GM21390 (cell line): ENCODE data around the gene GORASP1.

Experiments
- ATAC-seq: cut with Tn5 transposase; IDR thresholded peaks from one replicate; pipeline ENCODE4 v1.9.1; 2021; ENCODE audit not compliant: unreplicated experiment

GORASP1 gene

GRCh38 chr3:39141171-39141995, 34.0 kb upstream of the GORASP1 start:
- no peak for ATAC-seq

DNA sequence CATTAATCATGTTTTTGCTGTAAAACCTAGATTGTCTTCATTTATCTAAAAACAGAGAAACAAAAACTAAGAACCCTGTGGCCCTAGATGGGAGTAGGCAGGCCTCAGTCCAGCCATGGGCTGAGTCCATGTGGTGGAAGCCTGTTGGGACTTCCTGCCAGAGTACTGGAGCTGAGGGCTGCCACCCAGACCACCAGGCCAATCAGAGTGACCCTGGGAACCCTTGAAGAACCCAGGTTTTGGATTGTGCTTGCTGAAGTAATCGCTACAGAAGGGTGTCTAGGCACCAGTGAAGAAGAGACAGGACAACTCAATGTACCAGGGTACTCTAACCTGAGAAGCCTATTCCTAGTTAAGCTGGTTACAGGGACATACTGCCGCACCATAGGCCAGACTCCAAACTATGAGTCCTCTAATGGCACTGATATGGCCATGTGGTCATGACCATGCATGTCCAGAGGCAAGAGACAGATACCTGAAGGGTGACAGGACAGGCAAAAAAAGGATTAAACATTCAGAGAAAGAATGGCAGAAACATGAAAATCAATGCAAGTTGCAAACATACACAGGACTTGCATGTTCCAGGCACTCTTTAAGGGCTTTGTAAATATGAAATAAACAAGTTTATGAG, 33.0 kb upstream of the GORASP1 start:
- ATAC-seq: no peak

- no peak for ATAC-seq
These were observed 32.0 kb upstream of the GORASP1 start for GRCh38 chr3:39139442-39139841.

DNA sequence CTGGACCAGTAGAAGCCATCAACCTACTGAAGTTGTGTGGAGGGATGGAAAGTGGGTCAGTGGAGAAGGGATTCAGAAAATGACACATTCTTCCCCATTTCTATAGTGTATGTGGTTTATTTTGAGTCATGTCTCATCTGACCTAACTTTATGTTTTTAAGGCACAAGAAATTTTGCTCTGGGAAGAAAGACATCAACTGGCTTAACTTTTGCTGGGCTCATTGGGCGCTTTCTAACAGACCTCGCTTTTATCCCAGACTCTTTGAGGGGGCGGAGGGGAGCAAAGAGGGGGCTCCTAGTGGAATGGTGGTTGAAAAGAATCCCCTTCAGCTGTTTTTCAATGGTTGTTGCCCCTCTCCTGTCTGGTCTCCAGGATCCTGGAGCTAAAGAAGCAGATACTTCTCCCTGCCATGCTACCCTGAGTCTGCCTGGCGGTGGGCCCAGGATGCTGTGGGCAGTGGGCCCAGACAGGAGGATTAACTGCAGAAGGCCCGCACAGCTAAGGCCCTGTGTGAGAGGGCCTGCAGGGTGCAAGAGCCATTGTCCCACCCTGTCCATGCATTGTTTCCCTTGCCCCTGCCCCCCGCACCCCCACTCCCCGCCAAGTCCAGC, 31.5 kb upstream of the GORASP1 start:
- ATAC-seq: no peak

- no peak for ATAC-seq
These were observed 30.8 kb upstream of the GORASP1 start for GRCh38 chr3:39137991-39138803.

DNA sequence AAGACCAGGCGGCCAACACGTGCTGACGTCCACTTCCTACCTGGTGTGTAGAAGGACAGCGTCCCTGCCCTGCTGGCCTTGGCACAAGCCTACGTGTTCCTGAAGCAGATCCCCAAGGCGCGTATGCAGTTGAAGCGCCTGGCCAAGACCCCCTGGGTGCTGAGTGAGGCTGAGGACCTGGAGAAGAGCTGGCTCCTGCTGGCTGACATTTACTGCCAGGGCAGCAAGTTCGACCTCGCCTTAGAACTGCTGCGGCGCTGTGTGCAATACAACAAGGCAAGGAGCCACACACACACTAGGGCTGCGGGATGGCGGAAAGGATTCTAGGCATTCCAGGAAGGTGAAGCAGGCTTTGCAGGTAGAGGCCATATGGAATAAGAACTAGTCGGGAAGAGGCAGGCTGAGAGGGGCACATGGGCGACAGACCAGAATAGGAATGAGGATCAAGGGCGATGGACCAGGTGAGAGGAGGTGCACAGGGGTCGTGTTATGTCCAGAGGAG, 30.1 kb upstream of the GORASP1 start:
- ATAC-seq: no peak

DNA sequence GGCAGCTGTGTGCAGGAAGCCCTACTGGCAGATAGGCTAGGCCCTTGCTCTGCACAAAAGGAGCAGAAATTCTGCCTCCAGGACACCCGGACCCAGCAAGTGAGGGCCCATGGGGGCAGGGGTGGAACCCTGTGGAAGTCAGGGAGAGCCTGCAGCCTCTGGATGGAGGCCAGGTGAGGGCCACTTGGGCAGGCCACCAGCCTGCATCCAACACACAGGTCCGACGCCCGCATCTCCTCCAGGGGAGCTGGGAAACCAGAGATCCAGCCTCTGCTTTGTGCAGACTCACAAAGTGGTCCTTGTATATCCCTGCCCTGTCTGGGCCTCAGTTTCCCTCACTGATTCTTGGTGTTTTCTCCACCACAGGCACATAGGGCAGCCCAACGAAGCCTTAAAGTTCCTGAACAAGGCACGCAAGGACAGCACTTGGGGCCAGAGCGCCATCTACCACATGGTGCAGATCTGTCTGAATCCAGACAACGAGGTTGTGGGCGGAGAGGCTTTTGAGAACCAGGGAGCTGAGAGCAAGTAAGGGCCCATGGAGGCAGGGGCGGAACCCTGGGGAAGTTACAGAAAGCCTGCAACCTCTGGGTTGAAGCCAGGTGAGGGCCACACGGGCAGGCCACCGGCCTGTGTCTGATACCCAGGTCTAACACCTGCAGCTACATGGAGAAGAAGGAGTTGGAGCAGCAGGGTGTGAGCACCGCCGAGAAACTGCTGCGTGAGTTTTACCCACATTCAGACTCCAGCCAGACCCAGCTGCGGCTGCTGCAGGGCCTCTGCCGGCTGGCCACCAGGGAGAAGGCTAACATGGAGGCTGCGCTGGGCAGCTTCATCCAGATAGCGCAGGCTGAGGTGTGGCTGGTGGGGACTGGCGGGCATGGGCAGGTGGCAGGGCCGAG, 29.4 kb upstream of the GORASP1 start:
- no peak for ATAC-seq

GRCh38 chr3:39135170-39135805, 27.9 kb upstream of the GORASP1 start:
- no peak for ATAC-seq

GRCh38 chr3:39134305-39134704, 26.9 kb upstream of the GORASP1 start:
- no peak for ATAC-seq

DNA sequence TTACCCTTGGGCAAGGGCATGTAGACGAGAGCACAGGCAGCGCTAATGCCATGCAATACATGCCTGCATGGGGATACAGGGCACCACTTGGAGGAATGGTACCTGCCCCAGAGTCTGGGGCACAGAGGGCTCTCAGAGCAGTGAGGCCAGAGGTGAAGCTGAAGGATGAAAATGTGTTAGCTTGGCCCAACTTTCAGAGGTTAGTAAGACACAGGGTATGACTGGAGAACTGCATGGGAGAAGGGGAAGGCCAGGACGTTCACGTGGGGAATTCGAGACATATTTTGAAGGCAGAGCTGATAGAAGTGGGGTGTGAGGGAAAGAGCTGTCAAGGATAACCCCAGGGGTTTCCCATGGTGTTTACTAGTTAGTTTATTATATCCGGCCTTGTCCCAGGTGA, 26.4 kb upstream of the GORASP1 start:
- ATAC-seq: no peak

GRCh38 chr3:39133093-39133490, 25.7 kb upstream of the GORASP1 start:
- no peak for ATAC-seq

DNA sequence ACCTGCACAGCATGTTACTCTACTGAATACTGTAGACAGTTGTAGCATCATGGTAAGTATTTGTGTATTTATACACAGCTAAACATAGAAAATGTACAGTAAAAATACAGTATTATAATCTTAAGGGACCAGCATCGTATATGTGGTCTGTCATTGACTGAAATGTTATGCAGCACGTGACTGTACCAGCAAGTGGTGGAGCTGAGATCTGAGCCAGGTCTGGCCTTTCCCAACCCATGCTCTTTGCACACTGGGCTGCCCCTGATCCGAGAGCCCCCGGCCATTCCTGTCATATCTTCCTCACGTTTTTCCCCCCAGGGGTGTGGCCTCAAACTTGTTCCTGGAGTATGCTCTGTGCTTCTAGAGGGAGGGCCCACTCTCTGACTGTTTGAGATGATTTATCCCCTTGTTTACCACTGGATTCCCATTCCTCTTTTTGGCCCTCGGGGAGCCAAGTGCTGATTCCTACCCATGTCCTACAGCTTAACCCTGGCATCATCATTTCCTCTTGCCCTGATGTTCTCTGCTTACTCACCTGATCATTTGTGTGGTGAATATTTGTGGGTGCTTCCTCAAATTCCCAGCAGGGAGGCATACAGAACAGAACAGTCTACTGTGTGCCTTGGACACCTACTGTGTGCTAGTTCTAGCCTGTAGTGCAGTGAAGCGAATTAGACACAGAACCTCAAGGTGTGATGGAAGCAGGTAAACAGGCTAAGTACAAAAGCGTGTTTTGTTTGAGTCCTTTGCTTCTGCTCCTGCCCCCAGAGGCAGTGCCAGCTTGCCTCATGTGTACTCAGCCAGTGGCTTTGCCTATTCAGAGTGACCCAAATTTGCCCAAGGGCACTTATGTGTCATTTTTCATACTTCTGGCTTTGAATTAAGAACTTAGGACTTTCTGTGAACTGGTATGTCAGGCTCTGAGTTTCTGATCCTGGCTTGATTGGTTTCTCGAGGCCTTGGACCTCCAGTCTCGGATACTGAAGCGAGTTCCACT, 25.0 kb upstream of the GORASP1 start:
- no peak for ATAC-seq

- no peak for ATAC-seq
These were observed 23.4 kb upstream of the GORASP1 start for GRCh38 chr3:39130693-39131265.

DNA sequence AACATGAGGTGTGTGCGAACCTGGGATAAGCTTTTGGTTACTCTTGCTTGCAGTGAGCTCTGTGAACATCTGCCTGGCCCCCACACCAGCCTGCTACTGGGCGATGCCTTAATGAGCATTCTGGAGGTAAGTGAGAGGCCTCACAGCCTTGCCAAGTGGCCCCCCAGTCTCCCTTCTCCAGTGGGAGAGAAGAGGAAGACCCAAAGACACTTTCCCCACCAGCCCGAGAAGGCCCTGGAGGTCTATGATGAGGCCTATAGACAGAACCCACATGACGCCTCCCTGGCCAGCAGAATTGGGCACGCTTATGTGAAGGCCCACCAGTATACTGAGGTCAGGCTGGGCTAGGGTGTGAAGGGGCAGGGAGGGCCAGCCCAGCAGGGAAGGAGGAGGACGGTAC, 22.6 kb upstream of the GORASP1 start:
- no peak for ATAC-seq

- no peak for ATAC-seq
These were observed 21.5 kb upstream of the GORASP1 start for GRCh38 chr3:39128951-39129350.

GRCh38 chr3:39127908-39128304, 20.5 kb upstream of the GORASP1 start:
- no peak for ATAC-seq

- no peak for ATAC-seq
These were observed 20.0 kb upstream of the GORASP1 start for GRCh38 chr3:39127269-39127907.
